Subcutaneous adipose tissue (tissue), 4 donors: ENCODE results near the gene SFN. TPM values are rescaled to one million over a fixed set of nuclear protein-coding genes. Genes with fewer than 3 reads are reported as not detected.

Source experiments
- CTCF ChIP-seq: fragments of 450-650 bp; IDR thresholded peaks from one replicate; pipeline ENCODE4 v1.5.1; 2016; ENCODE audit warnings: low read depth, mild to moderate bottlenecking, control low read depth, antibody characterized with exemption, moderate library complexity
- small RNA-seq: library from RNA; depleted of rRNA; stranded (forward); fragments of <200 nt; gene quantifications from one replicate; pipeline ENCODE3, GENCODE V24; 2016
- total RNA-seq, 4 donors: library from RNA; depleted of rRNA; stranded (reverse); fragments of >200 nt; gene quantifications; one replicate each; pipeline ENCODE4 v1.1.0, GENCODE V29; 2016

SFN gene
- total RNA-seq, 4 donors from 2014 or later, result not detected

DNA sequence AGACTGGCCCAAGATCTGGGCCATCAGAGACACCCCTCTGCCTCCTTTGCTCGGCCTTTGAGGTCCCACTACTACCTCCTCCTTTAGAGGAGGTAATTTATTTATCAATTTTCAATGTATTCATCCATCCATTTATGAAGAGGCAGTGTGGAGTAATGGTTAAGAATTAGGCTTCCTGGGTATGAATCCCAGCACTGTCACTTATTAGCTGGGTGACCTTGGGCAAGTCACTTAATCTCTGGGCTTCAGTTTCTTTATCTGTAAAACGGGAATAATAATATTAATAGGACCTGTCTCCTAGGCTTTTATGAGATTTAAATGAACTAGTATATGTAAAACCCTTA, 49.2 kb downstream of the SFN start:
- no peak for TF ChIP-seq CTCF

- TF ChIP-seq CTCF, result no peak
Observed at GRCh38 chr1:26913389-26913753, 50.4 kb downstream of the SFN start.

Small RNA genes within 50 kb of the gene (small RNA-seq; reads per million reads assigned to genes)
- not detected for gene RN7SL165P

Other genes starting within 250 kb of the SFN start
- gene ARID1A, start 167.1 kb upstream of the SFN start, total RNA-seq, result 10 to 100 TPM; 25.1 to 50.7 (median 31.3) TPM
- 10 to 100 TPM in 3 of 4 donors, 1 to 10 TPM in 1; 8.3 to 24.7 (median 19.2) TPM for gene PIGV, start 75.2 kb upstream of the SFN start, total RNA-seq
- gene ZDHHC18, start 36.5 kb upstream of the SFN start, total RNA-seq, result 10 to 100 TPM; 21.4 to 40.3 (median 31.7) TPM
- gene GPN2, start 27.1 kb downstream of the SFN start, total RNA-seq, result 10 to 100 TPM in 2 of 4 donors, 1 to 10 TPM in 2; 8.5 to 12.2 (median 9.9) TPM
- 10 to 100 TPM in 3 of 4 donors, 1 to 10 TPM in 1; 6.2 to 20.9 (median 14.4) TPM for gene GPATCH3, start 37.3 kb downstream of the SFN start, total RNA-seq
- not detected for gene NR0B2, start 50.8 kb downstream of the SFN start, total RNA-seq
- 10 to 100 TPM; 29.7 to 51.4 (median 37.1) TPM for gene NUDC, start 58.6 kb downstream of the SFN start, total RNA-seq
- gene KDF1, start 97.3 kb downstream of the SFN start, total RNA-seq, result not detected
- gene TRNP1, start 130.5 kb downstream of the SFN start, total RNA-seq, result 1 to 10 TPM in 3 of 4 donors, under 1 TPM in 1; 0.34 to 3.8 (median 1.7) TPM
- gene TENT5B, start 149.7 kb downstream of the SFN start, total RNA-seq, result 10 to 100 TPM in 1 of 4 donors, 1 to 10 TPM in 2, under 1 TPM in 1; 0.85 to 10.5 (median 2.6) TPM